CD4-positive, alpha-beta memory T cell (primary cell): ENCODE measurements around the gene LGR5. TPM values are rescaled to one million over a fixed set of nuclear protein-coding genes. Genes with fewer than 3 reads are reported as not detected.
"Not testable (repeated sequence)": the region's sequence is repeated elsewhere in the genome, so short reads cannot be mapped to it uniquely, and the experiment has no call there.

Source experiments
- CTCF ChIA-PET: fragments of 350-600 bp; sonication (Branson Sonifier 250); formaldehyde crosslinking; loops from one replicate; lab custom pipeline; 2021; ENCODE audit warnings: inconsistent platforms; ENCODE audit not compliant: partially characterized antibody; lab: Charles Lee
- POLR2A ChIA-PET: fragments of 350-600 bp; sonication (Branson Sonifier 250); formaldehyde crosslinking; loops from one replicate; lab custom pipeline; 2021; ENCODE audit not compliant: partially characterized antibody; lab: Charles Lee
- DNase-seq, 5 donors: peaks; one replicate each; pipeline versions ENCODE4 v3.0.0 to v3.0.0-alpha.2; 2020 to 2022; ENCODE audit warnings: mixed read lengths in 1 of 5
- H3K27ac ChIP-seq: one replicate; pipeline ENCODE4 v1.7.0; 2013; ENCODE audit warnings: low read depth, low read length
- H3K27me3 ChIP-seq: 2 replicates; pipeline ENCODE4 v1.7.0; 2013; ENCODE audit warnings: mild to moderate bottlenecking, low read length, moderate library complexity; ENCODE audit not compliant: insufficient read depth
- H3K36me3 ChIP-seq: 2 replicates; pipeline ENCODE4 v1.7.0; 2013; ENCODE audit warnings: mild to moderate bottlenecking, low read length, moderate library complexity; ENCODE audit not compliant: insufficient read depth
- H3K4me1 ChIP-seq: 2 replicates; pipeline ENCODE4 v1.7.0; 2013; ENCODE audit warnings: mild to moderate bottlenecking, low read length, moderate library complexity; ENCODE audit not compliant: insufficient read depth
- H3K4me3 ChIP-seq, 2 donors: one replicate each; pipeline ENCODE4 v1.7.0; 2013; ENCODE audit warnings: low read length in 2 of 2, mild to moderate bottlenecking in 1 of 2
- H3K9me3 ChIP-seq, 2 donors: one replicate each; pipeline ENCODE4 v1.7.0; 2013; ENCODE audit warnings: low read length in 2 of 2, control low read depth in 1 of 2; ENCODE audit not compliant: control insufficient read depth in 1 of 2
- H3K27ac Mint-ChIP-seq, 7 donors: one replicate each; pipeline ENCODE4 v1.8.0; 2020 to 2021; ENCODE audit warnings: mixed read lengths in 7 of 7, mild to moderate bottlenecking in 6 of 7, inconsistent platforms in 3 of 7, moderate library complexity in 3 of 7
- H3K27me3 Mint-ChIP-seq, 2 donors: one replicate each; pipeline ENCODE4 v1.8.0; 2020 to 2021; ENCODE audit warnings: mixed read lengths in 2 of 2
- H3K36me3 Mint-ChIP-seq, 2 donors: one replicate each; pipeline ENCODE4 v1.8.0; 2020 to 2021; ENCODE audit warnings: mixed read lengths in 2 of 2, inconsistent platforms in 1 of 2, mild to moderate bottlenecking in 1 of 2
- H3K4me1 Mint-ChIP-seq, 4 donors: one replicate each; pipeline ENCODE4 v1.8.0; 2020 to 2021; ENCODE audit warnings: mixed read lengths in 4 of 4, mild to moderate bottlenecking in 1 of 4
- H3K4me3 Mint-ChIP-seq, 8 donors: one replicate each; pipeline ENCODE4 v1.8.0; 2020 to 2021; ENCODE audit warnings: mixed read lengths in 8 of 8, mild to moderate bottlenecking in 7 of 8, moderate library complexity in 6 of 8, inconsistent platforms in 3 of 8
- H3K9me3 Mint-ChIP-seq, 8 donors: one replicate each; pipeline ENCODE4 v1.8.0; 2020 to 2021; ENCODE audit warnings: mixed read lengths in 8 of 8, mild to moderate bottlenecking in 5 of 8, inconsistent platforms in 3 of 8, moderate library complexity in 1 of 8
- intact Hi-C: fragments of 100-400 bp; cut with micrococcal nuclease; formaldehyde crosslinking; loops from one replicate; pipeline ENCODE4 v1.15.1; 2023
- polyA plus RNA-seq, 2 donors: library from polyadenylated mRNA; unstranded; fragments of 300-500 nt; fragmentation: Illumina TruSeq; gene quantifications; one replicate each; pipeline ENCODE4 v1.2.3, GENCODE V29; 2021
- total RNA-seq, 2 experiments: library from RNA; stranded (reverse); gene quantifications; one replicate each; pipeline ENCODE4 v1.2.3, GENCODE V29; 2021

Gene LGR5
- total and polyA plus RNA-seq, 4 experiments from 2014 or later, result not detected

- Mint-ChIP-seq H3K27ac (no peak overlapping the region), H3K4me3 (no peak overlapping the region), H3K9me3 (peaks cover 0 to 9% (median 0%) of the 10 kb centered on the region in 8 donors), H3K27me3 (peaks cover 5 to 9% of the 10 kb centered on the region in 2 donors), H3K36me3 (no peaks in the 10 kb centered on the region), H3K4me1 (no peaks in the 10 kb centered on the region)
- intact Hi-C loops, result no loop called here
- ChIA-PET CTCF (no interaction called here), POLR2A (no interaction called here)
- Histone ChIP-seq H3K36me3 (no peaks in the 10 kb centered on the region), H3K9me3 (no peaks in the 10 kb centered on the region), H3K27ac (no peak overlapping the region), H3K4me3 (no peak overlapping the region), H3K4me1 (no peaks in the 10 kb centered on the region), H3K27me3 (no peaks in the 10 kb centered on the region)
- no peak for DNase-seq
These were observed 36.9 kb downstream of the LGR5 start for GRCh38 chr12:71476513-71476912.

- H3K27me3 Mint-ChIP-seq, result peaks cover 5 to 8% of the 10 kb centered on the region in 2 donors
- Histone ChIP-seq H3K4me1 (no peaks in the 10 kb centered on the region), H3K36me3 (no peaks in the 10 kb centered on the region), H3K4me3 (no peak overlapping the region), H3K9me3 (no peaks in the 10 kb centered on the region), H3K27ac (no peak overlapping the region), H3K27me3 (no peaks in the 10 kb centered on the region)
- DNase-seq, result no peak
- no peaks in the 10 kb centered on the region for H3K36me3 Mint-ChIP-seq
- ChIA-PET CTCF (no interaction called here), POLR2A (no interaction called here)
- intact Hi-C loops, result no loop called here
- H3K4me3 Mint-ChIP-seq, result no peak overlapping the region
- no peak overlapping the region for H3K27ac Mint-ChIP-seq
- H3K9me3 Mint-ChIP-seq, result peaks cover 0 to 12% (median 0%) of the 10 kb centered on the region in 8 donors
- H3K4me1 Mint-ChIP-seq, result no peaks in the 10 kb centered on the region
These were observed 38.0 kb downstream of the LGR5 start for GRCh38 chr12:71477609-71478008.

GRCh38 chr12:71478270-71478669, 38.7 kb downstream of the LGR5 start:
- Histone ChIP-seq H3K4me3 (no peak overlapping the region), H3K27me3 (no peaks in the 10 kb centered on the region), H3K27ac (no peak overlapping the region), H3K9me3 (no peaks in the 10 kb centered on the region), H3K4me1 (no peaks in the 10 kb centered on the region), H3K36me3 (no peaks in the 10 kb centered on the region)
- POLR2A ChIA-PET, result no interaction called here
- H3K4me1 Mint-ChIP-seq, result no peaks in the 10 kb centered on the region
- CTCF ChIA-PET, result no interaction called here
- peaks cover 2 to 8% of the 10 kb centered on the region in 2 donors for H3K27me3 Mint-ChIP-seq
- no peak overlapping the region for H3K27ac Mint-ChIP-seq
- no peaks in the 10 kb centered on the region for H3K36me3 Mint-ChIP-seq
- no peak for DNase-seq
- intact Hi-C loops, result no loop called here
- H3K9me3 Mint-ChIP-seq, result peaks cover 0 to 12% (median 0%) of the 10 kb centered on the region in 8 donors
- H3K4me3 Mint-ChIP-seq, result no peak overlapping the region

GRCh38 chr12:71484272-71484905, 44.8 kb downstream of the LGR5 start:
- Mint-ChIP-seq H3K27me3 (peaks cover 0 to under 1% of the 10 kb centered on the region in 2 donors), H3K27ac (no peak overlapping the region), H3K4me3 (no peak overlapping the region), H3K36me3 (no peaks in the 10 kb centered on the region), H3K9me3 (peaks cover 0 to 12% (median 0%) of the 10 kb centered on the region in 8 donors), H3K4me1 (no peaks in the 10 kb centered on the region)
- no peaks in the 10 kb centered on the region for H3K27me3 ChIP-seq
- no peaks in the 10 kb centered on the region for H3K9me3 ChIP-seq
- ChIA-PET POLR2A (no interaction called here), CTCF (interaction anchor here (0.8 kb wide), 2 partner anchors 90 to 263 kb away, joined by 3 read pairs; no protein-coding TSS in a partner anchor)
- intact Hi-C loops, result no loop called here
- DNase-seq, result no peak
- no peak overlapping the region for H3K27ac ChIP-seq
- no peak overlapping the region for H3K4me3 ChIP-seq
- H3K36me3 ChIP-seq, result no peaks in the 10 kb centered on the region
- no peaks in the 10 kb centered on the region for H3K4me1 ChIP-seq

GRCh38 chr12:71490844-71491243, 51.2 kb downstream of the LGR5 start:
- H3K36me3 ChIP-seq, H3K9me3 ChIP-seq, H3K4me1 Mint-ChIP-seq, H3K36me3 Mint-ChIP-seq, H3K4me1 ChIP-seq, H3K27ac ChIP-seq, CTCF ChIA-PET, intact Hi-C loops, H3K27ac Mint-ChIP-seq, H3K4me3 Mint-ChIP-seq, POLR2A ChIA-PET, H3K4me3 ChIP-seq, H3K27me3 ChIP-seq, DNase-seq, H3K27me3 Mint-ChIP-seq: not testable (repeated sequence)
- peaks cover 0 to 13% (median 2%) of the 10 kb centered on the region in 8 donors for H3K9me3 Mint-ChIP-seq

- no peak overlapping the region for H3K27ac ChIP-seq
- H3K36me3 ChIP-seq, result no peaks in the 10 kb centered on the region
- no peak for DNase-seq
- ChIA-PET CTCF (no interaction called here), POLR2A (no interaction called here)
- Mint-ChIP-seq H3K4me1 (no peaks in the 10 kb centered on the region), H3K27me3 (peaks cover 0 to 2% of the 10 kb centered on the region in 2 donors), H3K27ac (no peak overlapping the region), H3K4me3 (no peak overlapping the region), H3K36me3 (no peaks in the 10 kb centered on the region), H3K9me3 (peaks cover 0 to 13% (median 2%) of the 10 kb centered on the region in 8 donors)
- no peaks in the 10 kb centered on the region for H3K4me1 ChIP-seq
- no peaks in the 10 kb centered on the region for H3K27me3 ChIP-seq
- no peak overlapping the region for H3K4me3 ChIP-seq
- intact Hi-C loops, result no loop called here
- no peaks in the 10 kb centered on the region for H3K9me3 ChIP-seq
These were observed 53.0 kb downstream of the LGR5 start for GRCh38 chr12:71492604-71493003.

- Mint-ChIP-seq H3K27ac (peak overlapping the region in 1 of 7 donors; percentile 54), H3K9me3 (peaks cover 0 to 4% (median 1%) of the 10 kb centered on the region in 8 donors), H3K36me3 (no peaks in the 10 kb centered on the region), H3K27me3 (peaks cover 0 to 2% of the 10 kb centered on the region in 2 donors), H3K4me1 (peaks cover 0 to 11% (median 5%) of the 10 kb centered on the region in 4 donors), H3K4me3 (no peak overlapping the region)
- no peaks in the 10 kb centered on the region for H3K4me1 ChIP-seq
- no peaks in the 10 kb centered on the region for H3K9me3 ChIP-seq
- ChIA-PET POLR2A (no interaction called here), CTCF (no interaction called here)
- H3K36me3 ChIP-seq, result no peaks in the 10 kb centered on the region
- DNase-seq, result no peak
- no peak overlapping the region for H3K27ac ChIP-seq
- no peaks in the 10 kb centered on the region for H3K27me3 ChIP-seq
- intact Hi-C loops, result no loop called here
- no peak overlapping the region for H3K4me3 ChIP-seq
These were observed 60.2 kb downstream of the LGR5 start for GRCh38 chr12:71499834-71500233.
